ENCODE measurements around the gene RIMS4. TPM values are rescaled to one million over a fixed set of nuclear protein-coding genes. Genes with fewer than 3 reads are reported as not detected.

RIMS4 gene
- polyA plus RNA-seq, 1 experiment = not detected

- ChIA-PET POLR2A (no interaction called here), CTCF (no interaction called here)
- Histone ChIP-seq H3K27me3 (ENCODE audit: control insufficient read depth, insufficient read depth, low read length) (peaks cover 38% of the 10 kb centered on the region), H3K4me3 (ENCODE audit: low read depth, low read length) (no peak overlapping the region), H3K36me3 (ENCODE audit: control insufficient read depth, insufficient read depth, low read length) (no peaks in the 10 kb centered on the region)
- TF ChIP-seq CTCF (IDR thresholded peaks at IDR 0.05; ENCODE audit: insufficient read depth, low read depth, low read length) = no peak
- DNase-seq (ENCODE audit: low read depth) = no peak
Measured at GRCh38 chr20:44811150-44811685, 872 bp upstream of the RIMS4 start.

DNA sequence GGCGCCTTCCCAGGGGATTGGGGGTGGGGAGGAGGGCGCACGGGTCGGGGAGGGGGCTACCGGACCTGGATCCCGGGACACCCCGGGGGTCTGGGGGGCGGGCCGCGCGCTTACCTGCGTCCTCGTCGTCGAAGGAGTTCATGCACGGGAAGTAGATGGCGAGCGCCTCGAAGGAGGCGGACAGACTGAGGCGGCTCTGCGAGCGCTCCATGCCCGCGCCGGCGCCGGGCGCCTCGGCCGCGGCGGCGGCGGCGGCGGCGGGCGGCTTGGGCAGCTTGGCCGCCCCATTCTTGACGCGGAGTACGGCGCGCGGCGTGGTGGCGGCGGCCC, 320 bp downstream of the RIMS4 start:
- Histone ChIP-seq H3K36me3 (ENCODE audit: control insufficient read depth, insufficient read depth, low read length) (no peaks in the 10 kb centered on the region), H3K4me3 (ENCODE audit: low read depth, low read length) (no peak overlapping the region), H3K27me3 (ENCODE audit: control insufficient read depth, insufficient read depth, low read length) (peaks cover 39% of the 10 kb centered on the region)
- POLR2A ChIA-PET = no interaction called here
- CTCF ChIA-PET = no interaction called here
- no peak for DNase-seq (ENCODE audit: low read depth)
- no peak for TF ChIP-seq CTCF (IDR thresholded peaks at IDR 0.05; ENCODE audit: insufficient read depth, low read depth, low read length)

DNA sequence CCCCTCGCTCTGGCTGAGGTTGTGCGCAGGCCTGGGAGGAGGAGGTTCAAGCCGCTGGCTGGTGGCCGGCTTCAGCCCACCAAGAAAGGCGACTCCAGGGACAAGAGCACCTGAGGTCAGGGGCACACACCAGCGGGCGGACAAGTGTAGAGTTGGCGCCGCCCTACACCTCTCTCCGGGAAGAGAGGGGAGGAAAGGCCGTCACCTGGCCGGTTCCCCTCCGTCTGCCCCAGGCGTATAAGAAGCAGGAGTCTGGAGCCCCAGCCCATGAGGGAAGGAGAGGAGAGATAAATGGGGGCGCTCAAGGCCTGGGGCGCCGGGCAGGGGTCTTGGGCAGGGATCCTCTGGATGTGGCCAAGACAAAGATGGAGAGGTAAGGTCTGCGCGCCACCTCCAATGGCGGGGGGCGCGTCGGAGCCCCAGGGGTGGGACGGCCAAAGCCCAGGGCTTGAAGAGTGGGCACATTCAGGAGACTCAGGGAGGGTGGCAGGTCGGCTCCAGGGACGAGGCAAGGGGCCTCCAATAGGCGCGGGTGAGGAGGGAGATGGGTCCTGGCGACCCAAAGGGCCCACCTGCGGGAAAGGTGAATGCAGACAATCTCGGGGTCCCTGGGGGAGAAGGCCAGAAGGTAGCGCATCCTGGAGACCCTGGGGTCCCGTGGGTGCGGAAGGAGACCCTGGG, 826 bp downstream of the RIMS4 start:
- Histone ChIP-seq H3K27me3 (ENCODE audit: control insufficient read depth, insufficient read depth, low read length) (peaks cover 39% of the 10 kb centered on the region), H3K36me3 (ENCODE audit: control insufficient read depth, insufficient read depth, low read length) (no peaks in the 10 kb centered on the region), H3K4me3 (ENCODE audit: low read depth, low read length) (no peak overlapping the region)
- no peak for TF ChIP-seq CTCF (IDR thresholded peaks at IDR 0.05; ENCODE audit: insufficient read depth, low read depth, low read length)
- no peak for DNase-seq (ENCODE audit: low read depth)
- ChIA-PET CTCF (interaction anchor here (0.8 kb wide), 1 partner anchor 57 kb away, joined by 3 read pairs; no protein-coding TSS in a partner anchor), POLR2A (no interaction called here)

DNA sequence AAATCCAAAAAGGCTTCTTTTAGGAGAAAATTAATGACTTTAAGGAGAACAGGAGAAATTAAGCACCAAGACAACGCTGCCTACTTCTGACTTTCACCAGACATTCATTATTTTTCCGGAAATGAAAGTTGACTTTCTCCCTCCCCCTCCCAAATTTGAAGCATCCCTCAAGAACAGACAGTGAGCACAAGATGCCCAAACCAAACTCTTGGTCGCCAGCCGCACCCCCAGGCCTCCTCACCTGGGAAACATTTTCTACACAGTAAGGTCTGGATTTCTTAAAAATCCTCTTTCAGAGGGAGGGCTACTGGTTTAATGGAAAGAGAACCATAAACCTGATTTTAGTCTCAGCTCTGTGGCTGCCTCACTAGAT, 2.7 kb downstream of the RIMS4 start:
- H3K4me3 ChIP-seq (ENCODE audit: low read depth, low read length) = no peak overlapping the region
- no peaks in the 10 kb centered on the region for H3K36me3 ChIP-seq (ENCODE audit: control insufficient read depth, insufficient read depth, low read length)
- DNase-seq (ENCODE audit: low read depth) = no peak
- TF ChIP-seq CTCF (IDR thresholded peaks at IDR 0.05; ENCODE audit: insufficient read depth, low read depth, low read length) = no peak
- ChIA-PET POLR2A (no interaction called here), CTCF (no interaction called here)
- H3K27me3 ChIP-seq (ENCODE audit: control insufficient read depth, insufficient read depth, low read length) = peaks cover 40% of the 10 kb centered on the region

DNA sequence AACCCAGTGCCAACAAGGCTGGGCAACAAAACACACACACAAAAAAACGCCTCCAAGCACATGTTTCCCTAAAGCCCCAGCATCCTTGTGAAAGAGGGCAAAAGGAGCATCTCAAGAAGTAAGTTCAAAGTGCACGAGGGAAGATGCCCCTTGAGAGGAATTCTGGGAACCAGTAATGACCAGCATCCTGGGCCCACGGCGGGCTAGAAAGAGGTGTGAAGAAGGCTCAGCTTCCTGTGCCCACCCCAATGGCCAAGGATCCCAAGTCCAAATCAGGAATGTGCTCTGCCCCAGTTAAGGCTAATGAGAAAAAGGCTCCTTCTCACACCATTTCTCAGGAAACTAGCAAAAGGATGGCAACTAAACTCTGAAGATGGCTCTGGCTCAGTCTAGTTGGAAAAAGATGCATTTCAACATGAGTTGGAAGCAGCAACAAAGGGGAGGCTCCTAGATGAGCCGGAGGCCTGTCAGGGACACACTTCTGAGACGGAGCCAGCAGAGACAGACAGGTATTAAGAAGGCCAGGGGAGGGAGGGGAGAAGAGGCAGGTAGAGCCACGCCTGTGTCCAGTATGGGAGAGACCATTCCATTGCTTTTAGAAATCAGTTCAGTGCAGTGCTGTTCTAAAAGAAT, 3.2 kb downstream of the RIMS4 start:
- ChIA-PET POLR2A (no interaction called here), CTCF (no interaction called here)
- Histone ChIP-seq H3K27me3 (ENCODE audit: control insufficient read depth, insufficient read depth, low read length) (peaks cover 38% of the 10 kb centered on the region), H3K4me3 (ENCODE audit: low read depth, low read length) (no peak overlapping the region), H3K36me3 (ENCODE audit: control insufficient read depth, insufficient read depth, low read length) (no peaks in the 10 kb centered on the region)
- TF ChIP-seq CTCF (IDR thresholded peaks at IDR 0.05; ENCODE audit: insufficient read depth, low read depth, low read length) = no peak
- no peak for DNase-seq (ENCODE audit: low read depth)
